A549 (cell line): ENCODE measurements around the gene HSPG2. TPM values are rescaled to one million over a fixed set of nuclear protein-coding genes. Genes with fewer than 3 reads are reported as not detected.

Source experiments
- ATAC-seq, 2 experiments: fragments of 200-7000 bp in 1 of 2; fragments of >200 bp in 1 of 2; cut with Nextera tagmentation in 1 of 2; cut with Tn5 transposase in 1 of 2; 3 replicates each; pipeline versions ENCODE4 v1.8.0 to v1.9.1; 2018 to 2020; ENCODE audit warnings: mild to moderate bottlenecking in 1 of 2, moderate library complexity in 1 of 2
- CTCF ChIA-PET: fragments of 300-600 bp; sonication (Branson Sonifier 250); formaldehyde crosslinking; extraction: SDS; loops from one replicate; lab custom pipeline; 2021; ENCODE audit warnings: antibody characterized with exemption, inconsistent platforms; lab: Yijun Ruan, JAX
- POLR2A ChIA-PET: fragments of 350-600 bp; formaldehyde crosslinking; extraction: SDS; loops from one replicate; lab custom pipeline; 2021; ENCODE audit warnings: antibody characterized with exemption, inconsistent platforms; lab: Yijun Ruan, JAX
- DNase-seq, 2 experiments: peaks; one replicate each; pipeline versions ENCODE4 v3.0.0 to v3.0.0-alpha.2; 2011 to 2016; ENCODE audit warnings: low read depth in 1 of 2, low spot score in 1 of 2
- FAIRE-seq: peaks from 2 replicates; lab custom pipeline; 2011; peaks lifted over from hg19 to GRCh38; lab: Jason Lieb, UNC
- H3K27ac ChIP-seq, 2 experiments: fragments of >200 bp; sonication (Bioruptor Twin); formaldehyde crosslinking; 3 replicates each; pipeline ENCODE4 v1.5.1; 2016 to 2017
- H3K4me1 ChIP-seq: fragments of >200 bp; sonication (Bioruptor Twin); formaldehyde crosslinking; 3 replicates; pipeline ENCODE4 v1.6.1; 2016
- H3K4me2 ChIP-seq: fragments of >200 bp; sonication (Bioruptor Twin); formaldehyde crosslinking; 3 replicates; pipeline ENCODE4 v1.6.1; 2016
- H3K4me3 ChIP-seq: fragments of >200 bp; sonication (Bioruptor Twin); formaldehyde crosslinking; 3 replicates; pipeline ENCODE4 v1.5.1; 2016
- H3K9me3 ChIP-seq: fragments of >200 bp; sonication (Bioruptor Twin); formaldehyde crosslinking; 3 replicates; pipeline ENCODE4 v1.6.1; 2016
- BHLHE40 ChIP-seq: IDR thresholded peaks from 2 replicates; pipeline ENCODE4 v1.6.1; 2012; ENCODE audit warnings: low read depth, low read length, inconsistent platforms
- CEBPB ChIP-seq, 2 experiments: fragments of >200 bp in 1 of 2; sonication (Bioruptor Twin) in 1 of 2; formaldehyde crosslinking in 1 of 2; IDR thresholded peaks; 2 replicates each; pipeline ENCODE4 v1.6.1; 2012 to 2016
- CHD4 ChIP-seq: fragments of 200-600 bp; sonication (generic); IDR thresholded peaks from 2 replicates; pipeline ENCODE4 v1.6.1; 2016; ENCODE audit warnings: antibody characterized with exemption, mild to moderate bottlenecking, borderline replicate concordance
- EP300 ChIP-seq, 2 experiments: fragments of >200 bp; sonication (Bioruptor Twin); formaldehyde crosslinking; IDR thresholded peaks; 2 replicates in 1 of 2; 3 replicates in 1 of 2; pipeline ENCODE4 v1.6.1; 2016 to 2017
- FOSB ChIP-seq: fragments of 250-450 bp; sonication (Bioruptor Pico); IDR thresholded peaks from 2 replicates; pipeline ENCODE4 v1.5.0; 2020; ENCODE audit warnings: mild to moderate bottlenecking, moderate library complexity
- FOSL2 ChIP-seq, 2 experiments: fragments of 450-650 bp in 1 of 2; fragments of >200 bp in 1 of 2; sonication (Bioruptor Twin) in 1 of 2; formaldehyde crosslinking; IDR thresholded peaks; 2 replicates each; pipeline versions ENCODE4 v1.5.0 to v1.6.1; 2016 to 2020; ENCODE audit warnings: mild to moderate bottlenecking in 1 of 2, moderate library complexity in 1 of 2
- GATA3 ChIP-seq: IDR thresholded peaks from 2 replicates; pipeline ENCODE4 v1.6.1; 2012; ENCODE audit warnings: borderline replicate concordance
- HMGXB4 ChIP-seq: fragments of 250-450 bp; sonication (Bioruptor Pico); IDR thresholded peaks from 2 replicates; pipeline ENCODE4 v1.5.0; 2021; ENCODE audit warnings: mild to moderate bottlenecking, moderate library complexity, borderline replicate concordance
- JUN ChIP-seq, 2 experiments: fragments of >200 bp; sonication (Bioruptor Twin); formaldehyde crosslinking; IDR thresholded peaks; 2 replicates in 1 of 2; 3 replicates in 1 of 2; pipeline ENCODE4 v1.6.1; 2016 to 2017
- KDM1A ChIP-seq: fragments of 200-600 bp; sonication (generic); IDR thresholded peaks from 2 replicates; pipeline ENCODE4 v1.6.1; 2016; ENCODE audit warnings: low read depth, mild to moderate bottlenecking
- MAZ ChIP-seq: fragments of 150-350 bp; IDR thresholded peaks from 2 replicates; pipeline ENCODE4 v1.6.1; 2014; ENCODE audit warnings: antibody characterized with exemption, low read depth, low read length, borderline replicate concordance
- RARB ChIP-seq: fragments of 250-450 bp; sonication (Bioruptor Pico); IDR thresholded peaks from 2 replicates; pipeline ENCODE4 v1.8.0; 2021; ENCODE audit warnings: mild to moderate bottlenecking, moderate library complexity
- RFX5 ChIP-seq: fragments of 450-650 bp; IDR thresholded peaks from 2 replicates; pipeline ENCODE4 v1.7.1; 2014; ENCODE audit warnings: antibody characterized with exemption, mild to moderate bottlenecking, moderate library complexity
- SMC3 ChIP-seq: fragments of >200 bp; sonication (Bioruptor Twin); formaldehyde crosslinking; IDR thresholded peaks from 3 replicates; pipeline ENCODE4 v1.6.1; 2018; ENCODE audit warnings: inconsistent platforms
- SREBF2 ChIP-seq: fragments of 450-650 bp; IDR thresholded peaks from 2 replicates; pipeline ENCODE4 v1.6.1; 2014; ENCODE audit warnings: mild to moderate bottlenecking, moderate library complexity
- TFCP2L1 ChIP-seq: fragments of 250-450 bp; sonication (Bioruptor Pico); IDR thresholded peaks from 2 replicates; pipeline ENCODE4 v1.5.0; 2021; ENCODE audit warnings: mild to moderate bottlenecking
- ZSCAN20 ChIP-seq: fragments of 250-450 bp; sonication (Bioruptor Pico); IDR thresholded peaks from 2 replicates; pipeline ENCODE4 v1.8.0; 2022; ENCODE audit warnings: mild to moderate bottlenecking, moderate library complexity
- WGBS: methylation state at CpG from one replicate; pipeline ENCODE4 v1.1.6; 2017; ENCODE audit errors: missing lambda C conversion rate; 5-methylcytosine and 5-hydroxymethylcytosine counted together
- polyA plus RNA-seq, 4 experiments: library from polyadenylated mRNA; depleted of rRNA in 3 of 4; stranded (reverse); fragments of >200 nt; fragmentation: RNase III in 1 of 4; extraction: RNeasy Plus Mini Kit Qiagen cat#74134 plus additional on column Dnase treatment in 1 of 4; gene quantifications; 2 replicates in 3 of 4; 3 replicates in 1 of 4; pipeline ENCODE4 v1.2.3, GENCODE V29; 2011 to 2017

HSPG2 gene
- polyA plus RNA-seq, 2 of the 4 experiments (the other 2 are of a cell fraction), result 7.0 to 42.7 TPM

GRCh38 chr1:21865943-21866706 lies 71.0 kb downstream of the HSPG2 start:
- TF ChIP-seq SREBF2 (no peak), FOSB (CRISPR knock-in tag) (no peak), KDM1A (no peak), RARB (CRISPR knock-in tag) (no peak), CEBPB (IDR thresholded peaks at IDR 0.05) (no peak), MAZ (no peak), SMC3 (no peak)
- TF ChIP-seq, all 56 proteins: peak for 0
- no peak overlapping the region for H3K4me2 ChIP-seq
- FAIRE-seq, result no peak
- peaks cover 34% of the 10 kb centered on the region for H3K4me1 ChIP-seq
- 86% methylated on average over 11 of the region's 11 CpGs for WGBS
- CTCF ChIA-PET, result interaction anchor here (0.6 kb wide), 1 partner anchor 14 kb away, joined by 3 read pairs; no protein-coding TSS in a partner anchor
- no peak overlapping the region for H3K4me3 ChIP-seq
- no peaks in the 10 kb centered on the region for H3K9me3 ChIP-seq
- POLR2A ChIA-PET, result no interaction called here
- no peak overlapping the region for H3K27ac ChIP-seq
- DNase-seq, result no peak
- no peak for ATAC-seq

GRCh38 chr1:21865609-21865942 lies 71.5 kb downstream of the HSPG2 start:
- 100% methylated on average over 5 of the region's 7 CpGs for WGBS
- no peak for ATAC-seq
- CTCF ChIA-PET, result no interaction called here
- Histone ChIP-seq H3K4me3 (no peak overlapping the region), H3K27ac (no peak overlapping the region), H3K4me1 (peaks cover 30% of the 10 kb centered on the region), H3K9me3 (no peaks in the 10 kb centered on the region), H3K4me2 (no peak overlapping the region)
- TF ChIP-seq JUN (IDR thresholded peaks at IDR 0.05) (no peak), KDM1A (no peak), ZSCAN20 (CRISPR knock-in tag) (no peak)
- DNase-seq, result no peak
- no peak for FAIRE-seq
- POLR2A ChIA-PET, result no interaction called here

- H3K9me3 ChIP-seq, result no peaks in the 10 kb centered on the region
- FAIRE-seq, result no peak
- 91% methylated on average over 16 of the region's 27 CpGs for WGBS
- H3K4me3 ChIP-seq, result no peak overlapping the region
- no peak for ATAC-seq
- peaks cover 22% of the 10 kb centered on the region for H3K4me1 ChIP-seq
- CTCF ChIA-PET, result no interaction called here
- TF ChIP-seq HMGXB4 (CRISPR knock-in tag), result no peak
- no peak for TF ChIP-seq RFX5
- POLR2A ChIA-PET, result no interaction called here
- no peak overlapping the region for H3K4me2 ChIP-seq
- H3K27ac ChIP-seq, result no peak overlapping the region
- DNase-seq, result no peak
These were observed 72.4 kb downstream of the HSPG2 start for GRCh38 chr1:21864730-21865129.

- FAIRE-seq, result no peak
- POLR2A ChIA-PET, result no interaction called here
These were observed 73.1 kb downstream of the HSPG2 start for GRCh38 chr1:21863981-21864380.

More at GRCh38 chr1:21863981-21864380, 73.1 kb downstream of the HSPG2 start:
- CTCF ChIA-PET, result interaction anchor here (2.0 kb wide), 1 partner anchor 99 kb away, joined by 6 read pairs; no protein-coding TSS in a partner anchor
- no peak overlapping the region for H3K27ac ChIP-seq
- no peaks in the 10 kb centered on the region for H3K9me3 ChIP-seq
- no peak overlapping the region for H3K4me3 ChIP-seq
- peaks cover 14% of the 10 kb centered on the region for H3K4me1 ChIP-seq
- ATAC-seq, result peak in 1 of 2 experiments; percentile 16; a peak in 1 of 6 replicates
- 92% methylated on average over 11 of the region's 12 CpGs for WGBS
- H3K4me2 ChIP-seq, result no peak overlapping the region
- no peak for TF ChIP-seq EP300 (IDR thresholded peaks at IDR 0.05)
- TF ChIP-seq TFCP2L1 (CRISPR knock-in tag), result no peak
- TF ChIP-seq BHLHE40, result no peak
- no peak for TF ChIP-seq CHD4
- TF ChIP-seq GATA3, result no peak
- TF ChIP-seq FOSL2 (IDR thresholded peaks at IDR 0.05), result no peak
- TF ChIP-seq FOSL2 (CRISPR knock-in tag; IDR thresholded peaks at IDR 0.05), result no peak
- no peak for TF ChIP-seq RARB (CRISPR knock-in tag)
- TF ChIP-seq KDM1A, result no peak
- DNase-seq, result no peak
